Pancreas (tissue), 10 donors: Measurements from ENCODE around the gene DLX3. TPM values are rescaled to one million over a fixed set of nuclear protein-coding genes. Genes with fewer than 3 reads are reported as not detected.

ENCODE experiments used
- ATAC-seq, 4 donors: fragments of 200-7000 bp; cut with Tn5 transposase; one replicate each; pipeline versions ENCODE4 v1.8.0 to v1.9.1; 2020; ENCODE audit warnings: mild to moderate bottlenecking in 4 of 4, moderate library complexity in 4 of 4
- DNase-seq, 6 donors: peaks; one replicate each; pipeline ENCODE4 v3.0.0-alpha.2; 2020
- FAIRE-seq: peaks from 2 replicates; lab custom pipeline; 2012; peaks lifted over from hg19 to GRCh38; lab: Jason Lieb, UNC
- H3K27ac ChIP-seq, 4 donors: fragments of 200-600 bp; sonication (generic); 1 replicate in 3 of 4; 2 replicates in 1 of 4; pipeline versions ENCODE4 v1.5.0 to v1.8.0; 2020
- H3K27me3 ChIP-seq, 4 donors: fragments of 200-600 bp; one replicate each; pipeline ENCODE4 v1.8.0; 2021
- H3K36me3 ChIP-seq, 3 donors: fragments of 200-600 bp; sonication (generic) in 1 of 3; one replicate each; pipeline versions ENCODE4 v1.5.0 to v1.8.0; 2020 to 2021
- H3K4me1 ChIP-seq, 3 donors: fragments of 200-600 bp; one replicate each; pipeline ENCODE4 v1.8.0; 2021
- H3K4me3 ChIP-seq, 4 donors: fragments of 200-600 bp; sonication (generic) in 2 of 4; one replicate each; pipeline versions ENCODE4 v1.5.0 to v1.8.0; 2020 to 2021
- H3K9me3 ChIP-seq, 4 donors: fragments of 200-600 bp; one replicate each; pipeline ENCODE4 v1.8.0; 2021
- WGBS, 2 donors: extraction: QIAGEN DNeasy Blood & Tissue Kit; methylation state at CpG; one replicate each; pipeline ENCODE4 v1.1.7; 2013; 5-methylcytosine and 5-hydroxymethylcytosine counted together
- intact Hi-C, 3 donors: fragments of 100-400 bp; cut with DNase I; formaldehyde crosslinking; loops; one replicate each; pipeline versions ENCODE4 v1.11.1 to v1.14.2; 2022
- polyA plus RNA-seq, 2 donors: library from polyadenylated mRNA; stranded (reverse); fragments of 200-250 nt; gene quantifications; one replicate each; pipeline ENCODE4 v1.2.3, GENCODE V29; 2013
- total RNA-seq, 6 donors: library from RNA; stranded (reverse); fragmentation: NEBNext Ultra II Directional in 4 of 6; extraction: Animal tissue kit (Norgen Biotek cat#: 25700) in 4 of 6; gene quantifications; one replicate each; pipeline versions ENCODE4 v1.2.1 to v1.2.4, GENCODE V29; 2021 to 2023
- TF ChIP-seq, protein P1 (sequence below), 4 donors: fragments of 200-600 bp; sonication (generic) in 3 of 4; IDR thresholded peaks; one replicate each; pipeline versions ENCODE4 v1.5.0 to v1.8.0; 2021; ENCODE audit warnings: antibody characterized with exemption in 4 of 4
- donor health status: healthy with polysubstance abuse.
- donor health status: DM: no; HTN: no; CAD: no; lungs with moderate emphysema.
- donor health status: DM: no; HTN: no; CAD: no.
- donor health status: control.
- donor health status: control.
- donor health status: Bipolar disorder and iron deficiency.
- donor health status: DM: yes; HTN: yes; CAD: no.
- donor health status: DM: no; HTN: no; CAD: no.
- donor health status: DM: no; HTN: no; CAD: no.
- donor health status: DM: yes; HTN: yes; CAD: no.

The DLX3 gene
- total and polyA plus RNA-seq, 8 donors, result 0.09 to 0.53 (median 0.32) TPM

DNA sequence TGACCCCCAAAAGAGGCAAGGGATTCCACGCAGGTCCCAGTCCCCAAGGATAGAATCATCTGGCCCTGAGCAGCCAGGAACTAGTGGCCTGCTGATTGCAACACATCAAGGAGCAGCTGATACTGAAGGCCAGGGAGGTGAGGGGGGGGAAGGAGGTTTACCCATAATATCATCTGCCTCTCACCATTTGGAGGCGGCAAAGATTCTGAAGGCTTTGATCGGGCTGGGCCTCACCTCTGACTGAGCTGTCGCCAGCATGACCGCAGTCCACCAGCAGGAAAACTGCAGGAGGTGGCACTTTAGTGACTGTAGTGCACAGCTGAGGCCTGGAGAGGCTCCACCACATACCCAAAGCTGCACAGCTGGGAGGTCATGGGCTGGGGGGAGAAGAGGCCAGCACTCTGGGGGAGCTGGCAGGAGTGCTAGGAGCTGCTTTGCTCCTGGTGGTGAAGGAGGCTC lies 40.4 kb upstream of the DLX3 start:
- no peak overlapping the region for H3K27ac ChIP-seq
- intact Hi-C loops, result no loop called here
- DNase-seq, result peak in 1 of 6 donors; percentile 30
- H3K4me1 ChIP-seq, result peaks cover 0 to 8% (median 5%) of the 10 kb centered on the region in 3 donors
- H3K27me3 ChIP-seq, result no peaks in the 10 kb centered on the region
- H3K4me3 ChIP-seq, result no peak overlapping the region
- no peaks in the 10 kb centered on the region for H3K9me3 ChIP-seq
- ATAC-seq, result no peak
- TF ChIP-seq, protein P1, sequence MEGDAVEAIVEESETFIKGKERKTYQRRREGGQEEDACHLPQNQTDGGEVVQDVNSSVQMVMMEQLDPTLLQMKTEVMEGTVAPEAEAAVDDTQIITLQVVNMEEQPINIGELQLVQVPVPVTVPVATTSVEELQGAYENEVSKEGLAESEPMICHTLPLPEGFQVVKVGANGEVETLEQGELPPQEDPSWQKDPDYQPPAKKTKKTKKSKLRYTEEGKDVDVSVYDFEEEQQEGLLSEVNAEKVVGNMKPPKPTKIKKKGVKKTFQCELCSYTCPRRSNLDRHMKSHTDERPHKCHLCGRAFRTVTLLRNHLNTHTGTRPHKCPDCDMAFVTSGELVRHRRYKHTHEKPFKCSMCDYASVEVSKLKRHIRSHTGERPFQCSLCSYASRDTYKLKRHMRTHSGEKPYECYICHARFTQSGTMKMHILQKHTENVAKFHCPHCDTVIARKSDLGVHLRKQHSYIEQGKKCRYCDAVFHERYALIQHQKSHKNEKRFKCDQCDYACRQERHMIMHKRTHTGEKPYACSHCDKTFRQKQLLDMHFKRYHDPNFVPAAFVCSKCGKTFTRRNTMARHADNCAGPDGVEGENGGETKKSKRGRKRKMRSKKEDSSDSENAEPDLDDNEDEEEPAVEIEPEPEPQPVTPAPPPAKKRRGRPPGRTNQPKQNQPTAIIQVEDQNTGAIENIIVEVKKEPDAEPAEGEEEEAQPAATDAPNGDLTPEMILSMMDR (IDR thresholded peaks at IDR 0.05), result no peak
- WGBS, 2 donors, result 73 to 76% methylated on average over 5 of the region's 5 CpGs
- no peaks in the 10 kb centered on the region for H3K36me3 ChIP-seq
- FAIRE-seq, result no peak

DNA sequence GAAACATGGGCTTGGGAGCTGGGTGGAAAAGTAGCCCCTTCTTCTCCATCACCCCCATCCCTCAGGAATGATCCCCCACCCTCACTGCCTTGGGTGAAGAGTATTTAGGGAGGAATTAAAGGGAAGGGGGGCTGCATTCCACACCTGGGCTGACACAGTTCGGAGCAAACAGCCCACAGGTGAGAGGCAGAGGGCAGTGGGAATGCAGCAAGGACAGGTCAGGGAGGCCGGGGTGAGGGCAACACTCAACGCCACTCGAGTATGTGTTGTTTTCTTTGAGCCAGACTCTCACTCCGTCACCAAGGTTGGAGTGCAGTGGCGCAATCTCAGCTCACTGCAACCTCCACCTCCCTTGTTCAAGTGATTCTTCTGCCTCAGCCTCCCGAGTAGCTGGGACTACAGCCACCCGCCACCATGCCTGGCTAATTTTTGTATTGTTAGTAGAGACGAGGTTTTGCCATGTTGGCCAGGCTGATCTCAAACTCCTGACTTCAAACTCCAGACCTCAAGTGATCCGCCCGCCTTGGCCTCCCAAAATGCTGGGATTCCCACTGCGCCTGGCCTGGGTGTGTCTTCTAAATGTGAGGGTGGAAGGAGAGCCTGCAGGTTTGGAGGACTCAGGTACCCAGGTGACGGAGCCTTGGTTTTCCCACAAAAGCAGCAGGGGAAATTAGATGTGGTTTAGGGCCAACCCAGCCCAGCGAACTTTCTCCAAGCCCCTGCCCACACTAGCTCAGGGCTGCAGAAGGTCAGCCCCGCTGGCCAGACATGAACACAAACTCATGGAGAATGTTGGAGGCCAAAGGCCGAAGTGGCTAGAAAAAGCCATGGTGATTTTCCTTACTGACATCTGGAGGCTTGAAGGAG lies 39.7 kb upstream of the DLX3 start:
- Histone ChIP-seq H3K4me3 (no peak overlapping the region), H3K27me3 (no peaks in the 10 kb centered on the region), H3K4me1 (peaks cover 0 to 8% (median 5%) of the 10 kb centered on the region in 3 donors), H3K36me3 (no peaks in the 10 kb centered on the region), H3K27ac (peak overlapping the region in 3 of 4 donors; percentile 16 to 53 (median 31)), H3K9me3 (no peaks in the 10 kb centered on the region)
- DNase-seq (peak in 1 of 6 donors; percentile 23), FAIRE-seq (no peak), ATAC-seq (peak in 1 of 4 donors; percentile 18)
- 74 to 75% methylated on average over 16 of the region's 16 CpGs for WGBS, 2 donors
- intact Hi-C loops, result no loop called here
- TF ChIP-seq, protein P1 (IDR thresholded peaks at IDR 0.05), result no peak

DNA sequence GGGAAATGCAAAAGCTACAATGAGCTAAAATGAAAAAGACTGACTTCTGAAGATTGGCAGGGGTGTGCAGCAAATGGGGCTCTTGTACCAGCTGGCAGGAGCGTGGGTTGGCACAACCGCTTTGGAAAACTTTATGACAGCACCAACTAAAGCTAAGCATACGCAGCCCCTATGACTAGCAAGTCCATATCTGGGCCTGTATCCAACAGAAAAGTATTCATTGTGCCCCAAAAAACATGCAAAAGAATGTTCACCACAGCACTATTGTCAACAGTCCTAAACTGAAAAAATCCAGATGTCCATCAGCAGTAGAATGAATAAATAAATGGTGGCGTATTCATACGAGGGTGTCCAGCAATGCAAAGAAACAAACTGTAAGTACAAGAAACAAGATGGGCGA lies 38.3 kb upstream of the DLX3 start:
- WGBS, 2 donors, result 80 to 83% methylated on average over 6 of the region's 6 CpGs
- DNase-seq, result no peak
- Histone ChIP-seq H3K27me3 (no peaks in the 10 kb centered on the region), H3K36me3 (no peaks in the 10 kb centered on the region), H3K4me1 (peaks cover 0 to 8% (median 5%) of the 10 kb centered on the region in 3 donors), H3K4me3 (no peak overlapping the region), H3K9me3 (no peaks in the 10 kb centered on the region), H3K27ac (no peak overlapping the region)
- no peak for ATAC-seq
- FAIRE-seq, result no peak
- TF ChIP-seq, protein P1 (IDR thresholded peaks at IDR 0.05), result no peak
- intact Hi-C loops, result no loop called here

DNA sequence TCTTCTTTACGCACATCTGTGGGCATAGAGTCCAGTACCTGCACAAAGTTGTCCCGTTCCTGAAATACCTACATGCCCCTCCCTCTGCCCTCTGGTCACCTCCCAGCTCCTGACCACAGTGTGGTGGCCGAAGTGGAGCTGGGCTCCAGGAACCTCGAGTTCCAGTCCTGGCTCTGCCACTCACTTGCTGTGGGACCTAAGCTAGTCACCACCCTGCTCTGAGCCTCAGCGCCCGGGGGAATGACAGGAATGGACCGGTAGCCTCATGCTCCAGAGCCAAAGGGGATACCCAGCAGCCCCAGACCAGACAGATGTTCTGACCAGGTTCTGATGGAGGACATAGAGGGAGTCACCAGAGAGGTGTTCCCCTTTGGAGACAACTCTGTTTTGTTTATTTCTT lies 34.2 kb upstream of the DLX3 start:
- intact Hi-C loops, result loop anchor here in 1 of 3 donors (5.0 kb wide), 1 partner anchor 58 kb away; no protein-coding TSS in a partner anchor
- TF ChIP-seq, protein P1 (IDR thresholded peaks at IDR 0.05), result no peak
- H3K27me3 ChIP-seq, result no peaks in the 10 kb centered on the region
- no peak overlapping the region for H3K4me3 ChIP-seq
- FAIRE-seq (no peak), DNase-seq (no peak), ATAC-seq (no peak)
- H3K9me3 ChIP-seq, result no peaks in the 10 kb centered on the region
- no peaks in the 10 kb centered on the region for H3K36me3 ChIP-seq
- peaks cover 0 to 5% (median 4%) of the 10 kb centered on the region in 3 donors for H3K4me1 ChIP-seq
- H3K27ac ChIP-seq, result no peak overlapping the region
- WGBS, 2 donors, result 69 to 73% methylated on average over 7 of the region's 7 CpGs
